HG03439 (cell line): ENCODE measurements around the gene EDIL3.
"Not testable (repeated sequence)": the region's sequence is repeated elsewhere in the genome, so short reads cannot be mapped to it uniquely, and the experiment has no call there.

Experiments used
- ATAC-seq: cut with Tn5 transposase; IDR thresholded peaks from one replicate; pipeline ENCODE4 v1.9.1; 2021; ENCODE audit warnings: mild to moderate bottlenecking, moderate library complexity; ENCODE audit not compliant: unreplicated experiment

Gene EDIL3

GRCh38 chr5:84080908-84081307, 303.8 kb downstream of the EDIL3 start:
- ATAC-seq, result no peak

GRCh38 chr5:84072339-84072738, 312.3 kb downstream of the EDIL3 start:
- no peak for ATAC-seq

GRCh38 chr5:84069608-84070179, 315.0 kb downstream of the EDIL3 start:
- ATAC-seq, result no peak

GRCh38 chr5:84063041-84063440, 321.6 kb downstream of the EDIL3 start:
- no peak for ATAC-seq

- no peak for ATAC-seq
These were observed 325.0 kb downstream of the EDIL3 start for GRCh38 chr5:84059672-84060071.

GRCh38 chr5:84058561-84058960, 326.1 kb downstream of the EDIL3 start:
- ATAC-seq, result no peak

- ATAC-seq, result no peak
These were observed 327.5 kb downstream of the EDIL3 start for GRCh38 chr5:84057211-84057610.

GRCh38 chr5:84045964-84046363, 338.7 kb downstream of the EDIL3 start:
- no peak for ATAC-seq

- ATAC-seq, result no peak
These were observed 347.8 kb downstream of the EDIL3 start for GRCh38 chr5:84036842-84037241.

GRCh38 chr5:84032324-84032723, 352.4 kb downstream of the EDIL3 start:
- no peak for ATAC-seq

- no peak for ATAC-seq
These were observed 356.6 kb downstream of the EDIL3 start for GRCh38 chr5:84028093-84028492.

GRCh38 chr5:84018521-84018920, 366.2 kb downstream of the EDIL3 start:
- not testable (repeated sequence) for ATAC-seq

GRCh38 chr5:84017523-84018172, 367.0 kb downstream of the EDIL3 start:
- no peak for ATAC-seq

- ATAC-seq, result no peak
These were observed 368.6 kb downstream of the EDIL3 start for GRCh38 chr5:84016085-84016484.

GRCh38 chr5:84014966-84015365, 369.7 kb downstream of the EDIL3 start:
- ATAC-seq, result no peak

GRCh38 chr5:83993803-83994202, 390.9 kb downstream of the EDIL3 start:
- ATAC-seq, result no peak

- ATAC-seq, result no peak
These were observed 393.0 kb downstream of the EDIL3 start for GRCh38 chr5:83991566-83992224.

GRCh38 chr5:83988293-83988685, 396.4 kb downstream of the EDIL3 start:
- ATAC-seq, result no peak

GRCh38 chr5:83987513-83988292, 397.0 kb downstream of the EDIL3 start:
- ATAC-seq, result no peak

GRCh38 chr5:83983852-83984251, 400.8 kb downstream of the EDIL3 start:
- no peak for ATAC-seq

- no peak for ATAC-seq
These were observed 410.5 kb downstream of the EDIL3 start for GRCh38 chr5:83973925-83974815.
